Neural cell (in vitro differentiated cells): ENCODE measurements around the gene KL.

Experiments used
- POLR2AphosphoS5 ChIP-seq: IDR thresholded peaks from 2 replicates; pipeline ENCODE4 v1.6.1; 2012
- TAF1 ChIP-seq: IDR thresholded peaks from 2 replicates; pipeline ENCODE4 v1.6.1; 2012; ENCODE audit warnings: low read depth
- TF ChIP-seq, protein P1 (sequence below): fragments of 450-650 bp; IDR thresholded peaks from 2 replicates; pipeline ENCODE4 v1.5.1; 2014; ENCODE audit warnings: antibody characterized with exemption, mild to moderate bottlenecking, moderate library complexity; ENCODE audit not compliant: poor library complexity, severe bottlenecking
- TF ChIP-seq, protein P2 (sequence below): IDR thresholded peaks from 2 replicates; pipeline ENCODE4 v1.6.1; 2012; ENCODE audit warnings: borderline replicate concordance

DNA sequence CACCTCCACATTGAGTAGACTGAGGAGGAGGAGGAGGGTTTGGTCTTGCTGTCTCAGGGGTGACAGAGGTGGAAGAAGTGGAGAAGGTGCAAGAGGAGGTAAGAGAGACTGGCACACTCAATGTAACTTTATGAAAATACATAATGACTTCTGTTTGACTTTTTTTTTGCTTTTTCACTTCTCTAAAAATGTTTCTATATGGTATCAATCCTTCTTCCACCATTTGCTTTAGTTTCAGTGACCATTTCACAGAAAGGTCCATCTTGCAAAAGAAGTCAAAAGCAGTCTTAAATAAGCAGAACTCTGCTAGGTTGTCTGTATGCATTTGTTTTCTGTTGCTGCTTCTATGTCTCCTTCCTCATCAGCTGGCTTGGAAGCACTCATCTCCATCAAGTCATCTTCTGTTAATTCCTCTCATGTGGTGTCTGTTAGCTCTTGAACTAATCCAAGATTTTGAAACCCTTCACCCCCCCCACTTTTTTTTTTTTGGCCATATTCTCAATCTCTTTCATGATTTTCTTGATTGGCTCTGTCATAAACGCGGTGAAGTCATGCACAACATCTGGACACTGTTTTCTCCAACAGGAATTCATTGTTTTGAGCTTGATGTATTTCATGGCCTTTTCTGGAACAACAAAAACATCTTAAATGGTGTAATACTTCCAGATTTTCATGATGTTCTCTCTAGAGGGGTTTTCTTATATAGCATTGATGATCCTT, 80.8 kb downstream of the KL start:
- no peak for TF ChIP-seq POLR2AphosphoS5
- TF ChIP-seq, protein P1, sequence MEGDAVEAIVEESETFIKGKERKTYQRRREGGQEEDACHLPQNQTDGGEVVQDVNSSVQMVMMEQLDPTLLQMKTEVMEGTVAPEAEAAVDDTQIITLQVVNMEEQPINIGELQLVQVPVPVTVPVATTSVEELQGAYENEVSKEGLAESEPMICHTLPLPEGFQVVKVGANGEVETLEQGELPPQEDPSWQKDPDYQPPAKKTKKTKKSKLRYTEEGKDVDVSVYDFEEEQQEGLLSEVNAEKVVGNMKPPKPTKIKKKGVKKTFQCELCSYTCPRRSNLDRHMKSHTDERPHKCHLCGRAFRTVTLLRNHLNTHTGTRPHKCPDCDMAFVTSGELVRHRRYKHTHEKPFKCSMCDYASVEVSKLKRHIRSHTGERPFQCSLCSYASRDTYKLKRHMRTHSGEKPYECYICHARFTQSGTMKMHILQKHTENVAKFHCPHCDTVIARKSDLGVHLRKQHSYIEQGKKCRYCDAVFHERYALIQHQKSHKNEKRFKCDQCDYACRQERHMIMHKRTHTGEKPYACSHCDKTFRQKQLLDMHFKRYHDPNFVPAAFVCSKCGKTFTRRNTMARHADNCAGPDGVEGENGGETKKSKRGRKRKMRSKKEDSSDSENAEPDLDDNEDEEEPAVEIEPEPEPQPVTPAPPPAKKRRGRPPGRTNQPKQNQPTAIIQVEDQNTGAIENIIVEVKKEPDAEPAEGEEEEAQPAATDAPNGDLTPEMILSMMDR: no peak
- TF ChIP-seq, protein P2, sequence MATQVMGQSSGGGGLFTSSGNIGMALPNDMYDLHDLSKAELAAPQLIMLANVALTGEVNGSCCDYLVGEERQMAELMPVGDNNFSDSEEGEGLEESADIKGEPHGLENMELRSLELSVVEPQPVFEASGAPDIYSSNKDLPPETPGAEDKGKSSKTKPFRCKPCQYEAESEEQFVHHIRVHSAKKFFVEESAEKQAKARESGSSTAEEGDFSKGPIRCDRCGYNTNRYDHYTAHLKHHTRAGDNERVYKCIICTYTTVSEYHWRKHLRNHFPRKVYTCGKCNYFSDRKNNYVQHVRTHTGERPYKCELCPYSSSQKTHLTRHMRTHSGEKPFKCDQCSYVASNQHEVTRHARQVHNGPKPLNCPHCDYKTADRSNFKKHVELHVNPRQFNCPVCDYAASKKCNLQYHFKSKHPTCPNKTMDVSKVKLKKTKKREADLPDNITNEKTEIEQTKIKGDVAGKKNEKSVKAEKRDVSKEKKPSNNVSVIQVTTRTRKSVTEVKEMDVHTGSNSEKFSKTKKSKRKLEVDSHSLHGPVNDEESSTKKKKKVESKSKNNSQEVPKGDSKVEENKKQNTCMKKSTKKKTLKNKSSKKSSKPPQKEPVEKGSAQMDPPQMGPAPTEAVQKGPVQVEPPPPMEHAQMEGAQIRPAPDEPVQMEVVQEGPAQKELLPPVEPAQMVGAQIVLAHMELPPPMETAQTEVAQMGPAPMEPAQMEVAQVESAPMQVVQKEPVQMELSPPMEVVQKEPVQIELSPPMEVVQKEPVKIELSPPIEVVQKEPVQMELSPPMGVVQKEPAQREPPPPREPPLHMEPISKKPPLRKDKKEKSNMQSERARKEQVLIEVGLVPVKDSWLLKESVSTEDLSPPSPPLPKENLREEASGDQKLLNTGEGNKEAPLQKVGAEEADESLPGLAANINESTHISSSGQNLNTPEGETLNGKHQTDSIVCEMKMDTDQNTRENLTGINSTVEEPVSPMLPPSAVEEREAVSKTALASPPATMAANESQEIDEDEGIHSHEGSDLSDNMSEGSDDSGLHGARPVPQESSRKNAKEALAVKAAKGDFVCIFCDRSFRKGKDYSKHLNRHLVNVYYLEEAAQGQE: no peak
- TF ChIP-seq TAF1: no peak
